A549 (cell line): Measurements from ENCODE around the gene ENPP4.

ENCODE experiments used
- CEBPB ChIP-seq, 2 experiments: fragments of >200 bp in 1 of 2; sonication (Bioruptor Twin) in 1 of 2; formaldehyde crosslinking in 1 of 2; IDR thresholded peaks; 2 replicates each; pipeline ENCODE4 v1.6.1; 2012 to 2016
- EP300 ChIP-seq, 2 experiments: fragments of >200 bp; sonication (Bioruptor Twin); formaldehyde crosslinking; IDR thresholded peaks; 2 replicates in 1 of 2; 3 replicates in 1 of 2; pipeline ENCODE4 v1.6.1; 2016 to 2017
- HOXB5 ChIP-seq: fragments of 250-450 bp; sonication (Bioruptor Pico); IDR thresholded peaks from 2 replicates; pipeline ENCODE4 v1.5.0; 2020; ENCODE audit warnings: mild to moderate bottlenecking, moderate library complexity
- MAX ChIP-seq: IDR thresholded peaks from 2 replicates; pipeline ENCODE4 v1.6.1; 2012
- POLR2A ChIP-seq: IDR thresholded peaks from 2 replicates; pipeline ENCODE4 v1.6.1; 2012; ENCODE audit warnings: mild to moderate bottlenecking, low read length
- RAD21 ChIP-seq, 2 experiments: fragments of >200 bp in 1 of 2; sonication (Bioruptor Twin) in 1 of 2; formaldehyde crosslinking in 1 of 2; IDR thresholded peaks in 1 of 2; conservative IDR thresholded peaks in 1 of 2; 2 replicates in 1 of 2; 3 replicates in 1 of 2; pipeline ENCODE4 v1.6.1; 2012 to 2018; ENCODE audit warnings: inconsistent platforms in 1 of 2
- RCOR1 ChIP-seq: fragments of 150-350 bp; IDR thresholded peaks from 2 replicates; pipeline ENCODE4 v1.6.1; 2014; ENCODE audit warnings: antibody characterized with exemption, low read length, low read depth
- SREBF2 ChIP-seq: fragments of 450-650 bp; IDR thresholded peaks from 2 replicates; pipeline ENCODE4 v1.6.1; 2014; ENCODE audit warnings: mild to moderate bottlenecking, moderate library complexity
- TF ChIP-seq, protein P1 (sequence below): fragments of >200 bp; sonication (Bioruptor Twin); formaldehyde crosslinking; IDR thresholded peaks from 3 replicates; pipeline ENCODE4 v1.5.1; 2016

DNA sequence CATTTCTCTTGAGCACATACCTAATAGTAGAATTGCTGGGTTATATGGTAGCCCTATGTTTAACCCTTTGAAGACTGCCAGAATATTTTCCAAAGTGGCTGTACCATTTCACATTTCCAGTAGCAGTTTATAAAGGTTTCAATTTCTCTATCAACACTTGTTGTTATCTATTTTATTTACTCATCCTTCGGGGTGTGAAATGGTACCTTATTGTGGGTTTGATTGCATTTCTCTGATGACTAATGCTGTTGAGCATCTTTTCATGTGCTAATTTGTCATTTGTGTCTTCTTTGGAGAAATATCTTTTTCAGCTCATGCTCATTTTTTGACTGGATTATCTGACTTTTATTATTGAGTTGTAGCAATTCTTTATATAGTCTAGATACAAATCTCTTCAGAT, 5.4 kb downstream of the ENPP4 start:
- TF ChIP-seq RAD21 (conservative IDR thresholded peaks at IDR 0.05 in 1 of 2, IDR thresholded peaks at IDR 0.05 in 1 of 2) = no peak
- TF ChIP-seq EP300 (IDR thresholded peaks at IDR 0.05) = no peak
- no peak for TF ChIP-seq POLR2A
- TF ChIP-seq, protein P1, sequence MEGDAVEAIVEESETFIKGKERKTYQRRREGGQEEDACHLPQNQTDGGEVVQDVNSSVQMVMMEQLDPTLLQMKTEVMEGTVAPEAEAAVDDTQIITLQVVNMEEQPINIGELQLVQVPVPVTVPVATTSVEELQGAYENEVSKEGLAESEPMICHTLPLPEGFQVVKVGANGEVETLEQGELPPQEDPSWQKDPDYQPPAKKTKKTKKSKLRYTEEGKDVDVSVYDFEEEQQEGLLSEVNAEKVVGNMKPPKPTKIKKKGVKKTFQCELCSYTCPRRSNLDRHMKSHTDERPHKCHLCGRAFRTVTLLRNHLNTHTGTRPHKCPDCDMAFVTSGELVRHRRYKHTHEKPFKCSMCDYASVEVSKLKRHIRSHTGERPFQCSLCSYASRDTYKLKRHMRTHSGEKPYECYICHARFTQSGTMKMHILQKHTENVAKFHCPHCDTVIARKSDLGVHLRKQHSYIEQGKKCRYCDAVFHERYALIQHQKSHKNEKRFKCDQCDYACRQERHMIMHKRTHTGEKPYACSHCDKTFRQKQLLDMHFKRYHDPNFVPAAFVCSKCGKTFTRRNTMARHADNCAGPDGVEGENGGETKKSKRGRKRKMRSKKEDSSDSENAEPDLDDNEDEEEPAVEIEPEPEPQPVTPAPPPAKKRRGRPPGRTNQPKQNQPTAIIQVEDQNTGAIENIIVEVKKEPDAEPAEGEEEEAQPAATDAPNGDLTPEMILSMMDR = no peak
- TF ChIP-seq MAX = no peak
- TF ChIP-seq HOXB5 = no peak
- no peak for TF ChIP-seq RCOR1
- no peak for TF ChIP-seq CEBPB (IDR thresholded peaks at IDR 0.05)
- TF ChIP-seq SREBF2 = no peak
